HepG2 (cell line): Measurements from ENCODE around the gene WNT5B. TPM values are rescaled to one million over a fixed set of nuclear protein-coding genes. Genes with fewer than 3 reads are reported as not detected.
A peak's percentile ranks its signal among the peaks of the same experiment; 100 is the strongest.

Source experiments
- CC2D1A ChIP-seq: sonication (generic); formaldehyde crosslinking; IDR thresholded peaks from 2 replicates; pipeline ENCODE4 v1.8.1; 2023; ENCODE audit warnings: mild to moderate bottlenecking, missing genetic modification reagents
- FOXM1 ChIP-seq: sonication (generic); formaldehyde crosslinking; IDR thresholded peaks from 2 replicates; pipeline ENCODE4 v1.5.0; 2020; ENCODE audit warnings: missing genetic modification reagents
- HOXA9 ChIP-seq: sonication (generic); formaldehyde crosslinking; IDR thresholded peaks from 2 replicates; pipeline ENCODE4 v1.8.1; 2022; ENCODE audit warnings: missing genetic modification reagents, mild to moderate bottlenecking, moderate library complexity, borderline replicate concordance
- NFE2L1 ChIP-seq: sonication (generic); formaldehyde crosslinking; IDR thresholded peaks from 2 replicates; pipeline ENCODE4 v1.4.0; 2020; ENCODE audit warnings: missing genetic modification reagents, mild to moderate bottlenecking, borderline replicate concordance
- NKX3-1 ChIP-seq: sonication (generic); formaldehyde crosslinking; IDR thresholded peaks from 2 replicates; pipeline ENCODE4 v1.5.0; 2020; ENCODE audit warnings: missing genetic modification reagents
- PAX8 ChIP-seq: sonication (generic); formaldehyde crosslinking; IDR thresholded peaks from 2 replicates; pipeline ENCODE4 v1.8.0; 2022; ENCODE audit warnings: mild to moderate bottlenecking, missing genetic modification reagents, borderline replicate concordance
- PHF5A ChIP-seq: IDR thresholded peaks from one replicate; pipeline ENCODE4 v1.6.1; 2018; ENCODE audit warnings: low read depth, missing genetic modification reagents; ENCODE audit not compliant: unreplicated experiment
- RXRA ChIP-seq: sonication (generic); formaldehyde crosslinking; IDR thresholded peaks from 2 replicates; pipeline ENCODE4 v1.5.1; 2020; ENCODE audit warnings: missing genetic modification reagents
- TAF15 ChIP-seq: fragments of 200-400 bp; formaldehyde crosslinking; IDR thresholded peaks from one replicate; pipeline ENCODE4 v1.6.1; 2018; ENCODE audit warnings: mild to moderate bottlenecking, low read depth, low read length; ENCODE audit not compliant: poor library complexity, severe bottlenecking
- ZFP90 ChIP-seq: sonication (generic); formaldehyde crosslinking; IDR thresholded peaks from 2 replicates; pipeline ENCODE4 v1.8.0; 2022; ENCODE audit warnings: missing genetic modification reagents, mild to moderate bottlenecking, inconsistent platforms, borderline replicate concordance
- ZKSCAN5 ChIP-seq: sonication (generic); formaldehyde crosslinking; IDR thresholded peaks from 2 replicates; pipeline ENCODE4 v1.5.1; 2020; ENCODE audit warnings: mild to moderate bottlenecking, missing genetic modification reagents
- ZNF672 ChIP-seq: sonication (generic); formaldehyde crosslinking; IDR thresholded peaks from 2 replicates; pipeline ENCODE4 v1.8.1; 2022; ENCODE audit warnings: missing genetic modification reagents
- polyA plus RNA-seq, 8 experiments: library from polyadenylated mRNA; depleted of rRNA in 3 of 8; stranded (reverse) in 7 of 8; unstranded in 1 of 8; fragments of >200 nt; fragmentation: Illumina TruSeq in 4 of 8; extraction: Trizol in 4 of 8; gene quantifications; 2 replicates each; pipeline versions ENCODE4 v1.2.1 to v1.2.3, GENCODE V29; 2011 to 2016; ENCODE audit warnings: low read depth in 4 of 8, missing spikeins in 1 of 8, mixed read lengths in 1 of 8; ENCODE audit not compliant: insufficient read depth in 1 of 8
- total RNA-seq, 5 experiments: library from RNA; depleted of rRNA; stranded (reverse); fragments of >200 nt; fragmentation: Illumina TruSeq; extraction: Trizol; gene quantifications; 2 replicates each; pipeline ENCODE4 v1.2.3, GENCODE V29; 2016; ENCODE audit warnings: low read depth in 1 of 5
- TF ChIP-seq, protein P1 (sequence below): sonication (generic); formaldehyde crosslinking; IDR thresholded peaks from 2 replicates; pipeline ENCODE4 v1.5.1; 2020; ENCODE audit warnings: mild to moderate bottlenecking, missing genetic modification reagents
- TF ChIP-seq, protein P2 (sequence below): conservative IDR thresholded peaks from 2 replicates; pipeline ENCODE4 v1.6.1; 2018; ENCODE audit warnings: missing genetic modification reagents
- TF ChIP-seq, protein P3 (sequence below): IDR thresholded peaks from 2 replicates; pipeline ENCODE4 v1.6.1; 2016; ENCODE audit warnings: missing genetic modification reagents, missing compliant biosample characterization
- TF ChIP-seq, protein P4 (sequence below): sonication (generic); formaldehyde crosslinking; IDR thresholded peaks from 2 replicates; pipeline ENCODE4 v1.8.0; 2022; ENCODE audit warnings: mild to moderate bottlenecking, missing genetic modification reagents, moderate library complexity
- TF ChIP-seq, protein P5 (sequence below): sonication (generic); formaldehyde crosslinking; IDR thresholded peaks from 2 replicates; pipeline ENCODE4 v1.9.0; 2021; ENCODE audit warnings: missing genetic modification reagents, borderline replicate concordance
- TF ChIP-seq, protein P6 (sequence below): sonication (generic); formaldehyde crosslinking; IDR thresholded peaks from 2 replicates; pipeline ENCODE4 v1.4.0; 2020; ENCODE audit warnings: missing genetic modification reagents, borderline replicate concordance

Gene WNT5B
- total and polyA plus RNA-seq, 2 of the 13 experiments (the other 11 are each of a cell fraction or from before 2014, with no cell fraction given) = 0.04 TPM; not detected in 1

DNA sequence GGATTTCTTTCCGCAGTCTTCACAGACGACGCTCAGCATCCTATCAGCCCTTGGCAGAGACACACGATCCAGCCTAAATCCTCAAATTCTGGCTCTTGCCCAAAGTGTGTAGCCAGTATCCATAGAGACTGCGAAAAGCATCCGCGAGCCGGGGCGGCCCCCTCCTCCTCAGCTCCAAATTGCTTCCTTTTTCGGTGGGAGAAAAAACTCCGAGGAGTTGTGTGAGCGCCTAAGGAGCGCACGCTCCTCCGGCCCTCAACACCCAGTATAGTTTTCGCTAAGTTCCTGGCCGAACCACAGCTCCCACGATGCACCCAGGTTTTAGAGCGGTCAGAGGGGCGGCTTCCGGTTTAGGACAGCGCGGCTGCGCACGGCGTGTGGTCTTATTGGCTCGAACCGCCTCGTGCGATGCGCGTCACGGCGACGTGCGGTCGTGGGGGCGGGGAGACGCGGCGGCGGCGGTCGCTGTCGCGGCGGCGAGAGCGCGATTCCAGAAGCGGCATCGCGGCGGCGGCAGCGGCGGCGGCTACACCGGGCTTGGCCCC, 61.6 kb downstream of the WNT5B start, which contains the start of gene ADIPOR2 (continued):
- TF ChIP-seq, protein P1, sequence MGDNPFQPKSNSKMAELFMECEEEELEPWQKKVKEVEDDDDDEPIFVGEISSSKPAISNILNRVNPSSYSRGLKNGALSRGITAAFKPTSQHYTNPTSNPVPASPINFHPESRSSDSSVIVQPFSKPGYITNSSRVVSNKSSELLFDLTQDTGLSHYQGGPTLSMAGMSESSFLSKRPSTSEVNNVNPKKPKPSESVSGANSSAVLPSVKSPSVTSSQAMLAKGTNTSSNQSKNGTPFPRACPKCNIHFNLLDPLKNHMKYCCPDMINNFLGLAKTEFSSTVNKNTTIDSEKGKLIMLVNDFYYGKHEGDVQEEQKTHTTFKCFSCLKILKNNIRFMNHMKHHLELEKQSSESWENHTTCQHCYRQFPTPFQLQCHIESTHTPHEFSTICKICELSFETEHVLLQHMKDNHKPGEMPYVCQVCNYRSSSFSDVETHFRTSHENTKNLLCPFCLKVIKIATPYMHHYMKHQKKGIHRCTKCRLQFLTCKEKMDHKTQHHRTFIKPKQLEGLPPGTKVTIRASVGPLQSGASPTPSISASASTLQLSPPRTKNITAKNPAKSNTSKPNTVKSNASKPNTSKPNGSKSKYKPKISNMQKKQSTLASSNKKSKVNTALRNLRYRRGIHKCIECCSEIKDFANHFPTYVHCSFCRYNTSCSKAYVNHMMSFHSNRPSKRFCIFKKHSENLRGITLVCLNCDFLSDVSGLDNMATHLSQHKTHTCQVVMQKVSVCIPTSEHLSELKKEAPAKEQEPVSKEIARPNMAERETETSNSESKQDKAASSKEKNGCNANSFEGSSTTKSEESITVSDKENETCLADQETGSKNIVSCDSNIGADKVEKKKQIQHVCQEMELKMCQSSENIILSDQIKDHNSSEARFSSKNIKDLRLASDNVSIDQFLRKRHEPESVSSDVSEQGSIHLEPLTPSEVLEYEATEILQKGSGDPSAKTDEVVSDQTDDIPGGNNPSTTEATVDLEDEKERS = no peak
- no peak for TF ChIP-seq TAF15
- no peak for TF ChIP-seq ZKSCAN5 (CRISPR knock-in tag)
- TF ChIP-seq FOXM1 (CRISPR knock-in tag) = no peak
- no peak for TF ChIP-seq PHF5A (CRISPR knock-in tag)
- TF ChIP-seq, protein P2, sequence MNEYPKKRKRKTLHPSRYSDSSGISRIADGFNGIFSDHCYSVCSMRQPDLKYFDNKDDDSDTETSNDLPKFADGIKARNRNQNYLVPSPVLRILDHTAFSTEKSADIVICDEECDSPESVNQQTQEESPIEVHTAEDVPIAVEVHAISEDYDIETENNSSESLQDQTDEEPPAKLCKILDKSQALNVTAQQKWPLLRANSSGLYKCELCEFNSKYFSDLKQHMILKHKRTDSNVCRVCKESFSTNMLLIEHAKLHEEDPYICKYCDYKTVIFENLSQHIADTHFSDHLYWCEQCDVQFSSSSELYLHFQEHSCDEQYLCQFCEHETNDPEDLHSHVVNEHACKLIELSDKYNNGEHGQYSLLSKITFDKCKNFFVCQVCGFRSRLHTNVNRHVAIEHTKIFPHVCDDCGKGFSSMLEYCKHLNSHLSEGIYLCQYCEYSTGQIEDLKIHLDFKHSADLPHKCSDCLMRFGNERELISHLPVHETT (CRISPR knock-in tag) = peak; percentile 77
- TF ChIP-seq, protein P3, sequence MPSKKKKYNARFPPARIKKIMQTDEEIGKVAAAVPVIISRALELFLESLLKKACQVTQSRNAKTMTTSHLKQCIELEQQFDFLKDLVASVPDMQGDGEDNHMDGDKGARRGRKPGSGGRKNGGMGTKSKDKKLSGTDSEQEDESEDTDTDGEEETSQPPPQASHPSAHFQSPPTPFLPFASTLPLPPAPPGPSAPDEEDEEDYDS = peak; percentile 94
- no peak for TF ChIP-seq NKX3-1
- no peak for TF ChIP-seq ZFP90 (CRISPR knock-in tag)
- peak; percentile 38; the same call in 1 of the 2 replicates for TF ChIP-seq RXRA (CRISPR knock-in tag)
- TF ChIP-seq HOXA9 (CRISPR knock-in tag) = no peak
- no peak for TF ChIP-seq ZNF672
- no peak for TF ChIP-seq CC2D1A (CRISPR knock-in tag)
- no peak for TF ChIP-seq NFE2L1 (CRISPR knock-in tag)
- TF ChIP-seq, protein P4, sequence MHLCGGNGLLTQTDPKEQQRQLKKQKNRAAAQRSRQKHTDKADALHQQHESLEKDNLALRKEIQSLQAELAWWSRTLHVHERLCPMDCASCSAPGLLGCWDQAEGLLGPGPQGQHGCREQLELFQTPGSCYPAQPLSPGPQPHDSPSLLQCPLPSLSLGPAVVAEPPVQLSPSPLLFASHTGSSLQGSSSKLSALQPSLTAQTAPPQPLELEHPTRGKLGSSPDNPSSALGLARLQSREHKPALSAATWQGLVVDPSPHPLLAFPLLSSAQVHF (CRISPR knock-in tag) = no peak
- TF ChIP-seq PAX8 = no peak
- TF ChIP-seq, protein P5, sequence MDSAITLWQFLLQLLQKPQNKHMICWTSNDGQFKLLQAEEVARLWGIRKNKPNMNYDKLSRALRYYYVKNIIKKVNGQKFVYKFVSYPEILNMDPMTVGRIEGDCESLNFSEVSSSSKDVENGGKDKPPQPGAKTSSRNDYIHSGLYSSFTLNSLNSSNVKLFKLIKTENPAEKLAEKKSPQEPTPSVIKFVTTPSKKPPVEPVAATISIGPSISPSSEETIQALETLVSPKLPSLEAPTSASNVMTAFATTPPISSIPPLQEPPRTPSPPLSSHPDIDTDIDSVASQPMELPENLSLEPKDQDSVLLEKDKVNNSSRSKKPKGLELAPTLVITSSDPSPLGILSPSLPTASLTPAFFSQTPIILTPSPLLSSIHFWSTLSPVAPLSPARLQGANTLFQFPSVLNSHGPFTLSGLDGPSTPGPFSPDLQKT (CRISPR knock-in tag) = no peak
- TF ChIP-seq, protein P6, sequence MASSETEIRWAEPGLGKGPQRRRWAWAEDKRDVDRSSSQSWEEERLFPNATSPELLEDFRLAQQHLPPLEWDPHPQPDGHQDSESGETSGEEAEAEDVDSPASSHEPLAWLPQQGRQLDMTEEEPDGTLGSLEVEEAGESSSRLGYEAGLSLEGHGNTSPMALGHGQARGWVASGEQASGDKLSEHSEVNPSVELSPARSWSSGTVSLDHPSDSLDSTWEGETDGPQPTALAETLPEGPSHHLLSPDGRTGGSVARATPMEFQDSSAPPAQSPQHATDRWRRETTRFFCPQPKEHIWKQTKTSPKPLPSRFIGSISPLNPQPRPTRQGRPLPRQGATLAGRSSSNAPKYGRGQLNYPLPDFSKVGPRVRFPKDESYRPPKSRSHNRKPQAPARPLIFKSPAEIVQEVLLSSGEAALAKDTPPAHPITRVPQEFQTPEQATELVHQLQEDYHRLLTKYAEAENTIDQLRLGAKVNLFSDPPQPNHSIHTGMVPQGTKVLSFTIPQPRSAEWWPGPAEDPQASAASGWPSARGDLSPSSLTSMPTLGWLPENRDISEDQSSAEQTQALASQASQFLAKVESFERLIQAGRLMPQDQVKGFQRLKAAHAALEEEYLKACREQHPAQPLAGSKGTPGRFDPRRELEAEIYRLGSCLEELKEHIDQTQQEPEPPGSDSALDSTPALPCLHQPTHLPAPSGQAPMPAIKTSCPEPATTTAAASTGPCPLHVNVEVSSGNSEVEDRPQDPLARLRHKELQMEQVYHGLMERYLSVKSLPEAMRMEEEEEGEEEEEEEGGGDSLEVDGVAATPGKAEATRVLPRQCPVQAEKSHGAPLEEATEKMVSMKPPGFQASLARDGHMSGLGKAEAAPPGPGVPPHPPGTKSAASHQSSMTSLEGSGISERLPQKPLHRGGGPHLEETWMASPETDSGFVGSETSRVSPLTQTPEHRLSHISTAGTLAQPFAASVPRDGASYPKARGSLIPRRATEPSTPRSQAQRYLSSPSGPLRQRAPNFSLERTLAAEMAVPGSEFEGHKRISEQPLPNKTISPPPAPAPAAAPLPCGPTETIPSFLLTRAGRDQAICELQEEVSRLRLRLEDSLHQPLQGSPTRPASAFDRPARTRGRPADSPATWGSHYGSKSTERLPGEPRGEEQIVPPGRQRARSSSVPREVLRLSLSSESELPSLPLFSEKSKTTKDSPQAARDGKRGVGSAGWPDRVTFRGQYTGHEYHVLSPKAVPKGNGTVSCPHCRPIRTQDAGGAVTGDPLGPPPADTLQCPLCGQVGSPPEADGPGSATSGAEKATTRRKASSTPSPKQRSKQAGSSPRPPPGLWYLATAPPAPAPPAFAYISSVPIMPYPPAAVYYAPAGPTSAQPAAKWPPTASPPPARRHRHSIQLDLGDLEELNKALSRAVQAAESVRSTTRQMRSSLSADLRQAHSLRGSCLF (CRISPR knock-in tag) = no peak
